Activated T-cell treated with anti-CD3 and anti-CD28 coated beads, Interleukin-2, amount 50 U/mL, for 48 hours (primary cell): ENCODE data around the gene OVOL1.

Source experiments
- DNase-seq, 2 experiments: peaks; one replicate each; pipeline ENCODE4 v3.0.0-alpha.2; 2020

OVOL1 gene

GRCh38 chr11:65778431-65778900 lies 8.4 kb upstream of the OVOL1 start:
- DNase-seq, result peak in 1 of 2 experiments; percentile 14

DNA sequence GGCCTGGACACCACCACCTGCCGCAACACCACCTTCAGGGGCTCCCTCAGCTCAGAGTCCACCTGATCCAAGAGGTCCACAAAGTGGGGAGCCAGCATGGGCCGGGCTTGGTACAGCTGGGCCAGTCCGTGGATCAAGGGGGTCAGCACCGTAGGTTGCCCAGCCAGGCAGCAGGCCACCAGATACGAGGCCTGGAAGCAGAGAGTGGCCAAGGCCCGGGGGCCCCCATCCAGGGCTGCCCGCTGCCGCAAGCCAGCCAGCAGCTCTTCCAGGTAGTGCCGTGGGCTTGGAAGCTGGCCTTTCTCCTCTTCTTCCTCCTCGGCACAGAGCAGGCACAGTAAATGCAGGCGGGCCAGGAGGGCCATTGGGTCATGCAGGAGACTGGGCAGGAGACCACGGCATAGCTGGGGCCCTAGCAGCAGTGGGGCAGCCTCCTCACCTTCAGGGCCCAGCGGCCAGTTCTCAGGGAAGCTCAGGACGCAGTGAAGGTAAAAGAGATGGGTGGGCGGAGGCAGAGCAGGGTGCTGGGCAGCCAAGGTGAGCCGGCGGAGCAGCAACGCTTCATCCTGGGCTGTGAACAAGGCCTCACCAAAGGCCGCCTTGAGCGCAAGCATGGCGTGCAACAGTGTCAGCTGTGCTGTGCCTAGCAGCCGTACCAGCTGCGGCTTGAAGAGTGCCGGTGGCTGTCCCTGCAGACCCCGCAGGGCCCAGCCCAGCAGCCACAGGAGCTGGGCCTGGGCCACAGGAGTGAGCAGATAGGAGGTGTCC lies 7.8 kb upstream of the OVOL1 start:
- peak in 1 of 2 experiments; percentile 17 for DNase-seq

- DNase-seq, result no peak
Observed at GRCh38 chr11:65779669-65779918, 7.3 kb upstream of the OVOL1 start.

DNA sequence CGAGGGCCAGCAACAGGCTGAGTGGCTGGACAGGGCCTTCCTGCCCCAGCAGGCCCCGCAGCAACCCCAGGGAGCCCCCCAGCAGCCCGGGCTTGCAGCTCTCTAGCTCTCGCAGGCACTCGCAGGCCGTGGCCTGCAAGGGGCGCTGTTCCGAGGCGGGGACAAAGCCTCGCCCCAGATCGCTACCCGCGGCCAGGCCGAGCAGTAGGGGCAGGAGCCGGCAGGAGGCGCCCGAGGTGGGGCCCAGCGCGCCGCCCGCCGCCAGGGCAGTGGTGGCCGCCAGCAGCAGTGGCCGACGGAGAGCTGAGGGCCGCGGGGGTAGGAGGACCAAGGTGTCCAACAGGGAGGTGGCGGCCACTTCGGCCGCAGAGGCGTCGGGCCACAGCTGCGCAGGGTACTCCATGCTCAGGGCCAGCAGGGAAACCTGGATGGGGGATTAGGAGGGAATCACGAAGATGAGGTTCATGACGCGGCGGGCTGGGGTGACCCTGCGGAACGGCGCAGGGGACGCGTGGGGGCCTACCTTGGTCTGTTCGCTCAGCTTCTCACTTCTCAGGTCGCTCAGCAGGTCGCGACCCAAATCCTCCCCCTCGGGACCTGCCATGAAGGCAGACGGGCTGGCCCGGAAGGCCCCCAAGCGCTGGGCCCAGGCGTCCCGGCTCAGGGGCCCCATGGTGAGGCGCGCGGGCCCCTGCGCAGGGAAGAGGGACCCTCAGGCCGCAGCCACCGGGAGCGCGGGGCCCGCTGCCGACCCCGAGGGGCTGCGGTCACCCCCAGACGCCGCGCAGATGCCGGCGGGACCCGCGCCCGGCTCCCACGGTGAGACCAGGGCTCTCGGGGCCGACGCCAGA lies 6.7 kb upstream of the OVOL1 start:
- peak; percentile 90 to 92 for DNase-seq

DNA sequence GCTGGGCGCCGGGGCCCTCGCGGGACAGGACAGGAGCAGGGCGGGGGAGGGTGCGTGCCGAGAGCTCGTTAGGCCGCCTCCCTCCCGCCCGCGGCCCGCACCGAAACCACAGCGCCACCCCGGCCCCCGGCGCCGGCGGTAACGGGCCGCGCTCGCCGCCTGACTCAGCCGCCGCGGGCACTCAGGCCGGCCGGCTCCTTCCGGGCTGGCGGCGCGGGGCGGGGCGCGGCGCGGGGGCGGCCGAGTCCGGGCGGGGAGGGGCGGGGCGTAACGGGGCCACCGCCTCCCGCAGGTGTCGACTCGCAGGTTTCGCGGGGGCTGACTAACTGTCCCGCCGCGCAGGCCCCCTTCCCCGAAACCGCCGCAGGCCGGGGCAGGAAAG lies 6.1 kb upstream of the OVOL1 start, which contains the start of gene AP5B1:
AP5B1 (minus strand) TSS at position 207 of the 382 bp plus-strand sequence. CDS start 385 bp downstream, outside the sequence.
- peak; percentile 81 to 87 for DNase-seq

GRCh38 chr11:65781152-65781961 lies 5.5 kb upstream of the OVOL1 start:
- DNase-seq, result no peak

GRCh38 chr11:65781962-65782815 lies 4.7 kb upstream of the OVOL1 start:
- DNase-seq, result no peak

GRCh38 chr11:65782816-65783228 lies 4.0 kb upstream of the OVOL1 start:
- no peak for DNase-seq

DNA sequence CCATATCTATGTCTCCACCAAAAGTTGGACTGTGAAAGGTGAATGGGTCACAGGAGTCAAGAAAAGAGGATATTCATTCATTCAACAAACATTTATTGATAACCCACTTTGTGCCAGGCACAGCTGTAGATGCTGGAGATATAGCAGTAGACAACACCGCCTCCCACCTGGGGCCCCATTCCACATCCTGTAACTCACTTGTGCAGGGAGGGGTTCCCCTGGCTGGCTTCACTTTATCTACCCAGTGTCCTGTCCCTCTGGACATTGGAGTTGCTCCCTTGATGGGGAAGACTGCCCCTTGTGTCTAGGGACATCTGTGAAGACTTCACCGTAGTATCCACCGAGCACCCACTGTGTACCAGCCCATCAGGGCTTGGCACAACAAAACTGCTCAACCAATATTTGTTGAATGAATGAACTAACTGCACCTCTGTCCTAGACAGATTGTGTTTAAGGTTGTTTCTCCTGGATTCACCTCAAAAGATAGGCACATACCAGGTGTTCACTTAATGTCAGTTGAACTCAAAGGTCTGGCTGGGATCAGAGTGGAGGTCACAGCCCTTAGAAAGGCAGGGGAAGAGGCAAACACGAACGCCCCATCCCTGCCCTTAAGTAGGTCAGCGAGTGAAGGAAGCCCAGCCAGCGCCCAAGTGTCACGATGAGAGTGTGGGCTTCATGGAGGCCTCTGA lies 1.4 kb upstream of the OVOL1 start:
- DNase-seq, result no peak

GRCh38 chr11:65786008-65786785 lies 666 bp upstream of the OVOL1 start:
- DNase-seq, result peak in 1 of 2 experiments; percentile 43

DNA sequence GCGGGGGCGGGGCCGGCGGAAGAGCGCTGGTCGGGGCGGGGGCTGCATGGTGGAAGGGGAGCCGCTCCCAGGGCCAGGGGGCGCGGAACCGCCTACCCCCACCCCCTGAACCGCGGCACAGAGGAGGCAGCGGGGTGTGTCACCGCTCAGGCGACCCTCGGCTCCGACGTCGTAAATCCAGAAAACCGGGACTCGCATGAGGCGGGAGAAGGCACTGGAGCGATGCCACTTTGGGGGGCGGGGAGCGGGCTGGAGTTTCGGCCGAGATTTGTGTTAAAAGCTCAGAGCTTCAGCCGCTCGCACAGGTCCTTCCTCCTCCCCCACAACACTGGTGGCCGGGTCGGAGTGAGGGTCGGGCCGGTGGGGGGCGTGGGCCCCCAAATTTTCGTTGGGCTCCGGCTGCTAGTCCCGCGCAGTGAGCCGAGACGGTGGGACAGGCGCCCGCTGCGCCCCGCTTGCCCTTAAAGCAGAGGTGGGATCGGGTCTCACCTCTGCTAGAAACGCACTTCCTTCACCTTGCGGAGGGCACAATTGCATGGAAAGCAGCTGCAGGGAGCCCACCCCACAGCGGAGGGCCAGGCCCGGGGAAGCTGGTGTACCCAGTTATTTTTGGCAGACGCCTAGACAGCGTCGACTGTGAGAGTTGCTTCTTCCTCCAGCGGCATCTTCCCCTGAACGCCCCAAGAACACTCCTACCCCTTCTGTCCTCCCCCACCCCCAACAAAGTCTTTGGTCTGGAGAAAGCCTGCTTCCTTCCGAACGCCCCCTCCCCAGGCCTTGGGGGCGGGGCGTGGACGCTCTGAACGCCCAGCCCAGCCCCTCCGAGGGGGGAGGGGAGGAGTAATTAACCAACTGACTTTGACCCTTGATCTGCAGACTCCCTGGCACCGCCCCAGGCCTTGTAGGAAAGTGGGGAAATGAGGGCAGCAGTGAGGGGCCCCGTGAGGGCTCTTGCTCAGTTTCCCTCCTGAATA lies 1.1 kb downstream of the OVOL1 start:
- DNase-seq, result no peak

DNA sequence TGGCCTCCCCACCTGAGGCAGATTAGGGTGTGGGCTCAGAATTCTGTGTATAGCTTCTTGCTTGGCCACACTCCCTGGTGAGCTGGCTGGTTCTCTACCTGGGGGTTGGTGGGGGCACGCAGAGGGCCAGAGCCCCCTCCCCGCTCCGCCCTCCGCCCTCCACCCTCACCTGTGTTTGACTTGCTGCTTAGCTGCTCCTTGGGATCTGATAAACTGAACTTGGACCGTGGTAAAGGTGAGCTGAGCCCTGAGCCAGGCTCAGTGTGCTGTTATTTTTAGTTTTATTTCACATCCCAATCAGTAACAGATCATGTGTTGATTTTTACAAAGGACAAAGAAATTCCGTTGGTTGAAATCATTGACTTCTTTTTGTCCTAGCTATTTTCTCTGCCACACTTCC lies 2.0 kb downstream of the OVOL1 start:
- no peak for DNase-seq

DNA sequence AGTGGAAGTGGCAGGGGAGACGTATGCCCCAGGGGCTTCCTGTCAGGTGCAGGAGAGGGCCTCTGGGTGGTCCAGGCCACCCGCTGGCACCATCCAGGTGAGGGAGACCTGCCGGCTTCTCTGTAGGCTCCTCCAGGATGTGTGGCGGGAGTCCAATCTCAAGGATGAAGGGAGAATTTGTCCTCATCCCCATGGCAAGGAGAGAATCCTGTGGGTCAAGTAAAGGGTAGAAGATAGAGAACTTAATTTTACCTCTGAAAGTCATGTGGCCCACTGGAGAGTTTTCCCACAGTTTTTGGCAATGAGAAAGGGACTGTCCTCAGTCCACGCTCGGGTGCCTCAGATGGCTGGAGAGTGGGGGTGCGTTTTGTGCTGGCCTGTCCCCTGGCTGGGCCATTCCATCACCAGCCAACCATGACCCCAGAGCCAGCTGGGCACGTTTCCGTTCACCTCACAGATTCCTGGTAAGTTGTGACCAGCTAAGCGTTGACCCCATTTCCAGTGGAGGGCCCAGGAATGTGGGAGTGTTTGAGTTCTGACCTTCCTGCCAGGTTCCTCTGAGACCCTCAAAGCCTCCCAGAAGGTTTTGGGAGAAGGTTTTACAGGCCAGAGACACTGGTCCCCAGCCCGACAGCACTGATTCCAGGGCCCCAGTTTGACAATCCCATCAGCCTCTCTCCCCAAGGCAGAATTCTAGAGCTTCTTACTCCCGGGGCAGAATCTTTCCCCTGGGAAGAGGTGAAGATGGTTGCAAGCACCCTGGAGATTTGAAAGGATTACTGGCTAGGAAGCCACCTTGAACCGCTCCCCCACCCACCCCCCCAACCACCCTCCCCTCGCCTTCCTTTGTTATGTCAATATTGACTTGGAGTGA lies 2.6 kb downstream of the OVOL1 start:
- DNase-seq, result no peak

DNA sequence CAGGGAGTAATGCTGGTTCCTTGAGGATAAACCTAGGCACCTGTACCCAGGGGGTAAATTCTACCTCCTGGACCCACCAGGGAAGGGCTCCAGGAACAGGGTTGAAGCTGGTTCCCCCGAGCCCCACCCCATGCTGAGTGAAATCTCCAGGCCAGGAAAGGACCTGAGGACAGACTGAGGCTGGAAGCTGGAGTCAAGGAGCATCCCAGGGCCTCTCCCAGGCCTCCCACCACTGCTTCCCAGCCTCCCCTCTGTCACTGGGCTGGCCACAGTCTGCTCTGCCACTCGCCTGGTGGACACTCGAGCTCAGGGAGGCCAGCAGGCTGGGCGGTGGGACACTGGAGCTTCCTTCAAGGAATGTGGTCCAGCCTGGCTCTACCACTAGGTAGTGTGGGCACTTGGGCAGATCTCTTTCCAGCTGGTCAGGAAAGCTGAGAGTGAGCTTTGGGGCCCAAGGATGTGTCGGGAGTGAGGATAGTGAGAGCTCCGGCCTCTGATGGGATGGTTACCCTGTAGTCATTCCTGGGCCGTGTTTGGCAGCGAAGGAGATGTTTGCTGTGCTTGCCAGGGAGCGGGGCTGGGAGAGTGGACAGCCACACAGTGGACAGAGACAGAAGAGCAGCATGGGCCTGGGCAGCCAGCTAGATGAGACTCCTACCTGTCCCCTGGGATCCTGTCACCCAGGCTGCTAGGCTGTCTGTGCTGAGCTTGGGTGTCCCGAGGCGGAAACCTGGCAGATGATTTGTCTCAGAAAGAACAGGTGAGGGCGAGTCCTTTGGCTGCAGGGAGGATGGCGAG lies 3.4 kb downstream of the OVOL1 start:
- no peak for DNase-seq

DNA sequence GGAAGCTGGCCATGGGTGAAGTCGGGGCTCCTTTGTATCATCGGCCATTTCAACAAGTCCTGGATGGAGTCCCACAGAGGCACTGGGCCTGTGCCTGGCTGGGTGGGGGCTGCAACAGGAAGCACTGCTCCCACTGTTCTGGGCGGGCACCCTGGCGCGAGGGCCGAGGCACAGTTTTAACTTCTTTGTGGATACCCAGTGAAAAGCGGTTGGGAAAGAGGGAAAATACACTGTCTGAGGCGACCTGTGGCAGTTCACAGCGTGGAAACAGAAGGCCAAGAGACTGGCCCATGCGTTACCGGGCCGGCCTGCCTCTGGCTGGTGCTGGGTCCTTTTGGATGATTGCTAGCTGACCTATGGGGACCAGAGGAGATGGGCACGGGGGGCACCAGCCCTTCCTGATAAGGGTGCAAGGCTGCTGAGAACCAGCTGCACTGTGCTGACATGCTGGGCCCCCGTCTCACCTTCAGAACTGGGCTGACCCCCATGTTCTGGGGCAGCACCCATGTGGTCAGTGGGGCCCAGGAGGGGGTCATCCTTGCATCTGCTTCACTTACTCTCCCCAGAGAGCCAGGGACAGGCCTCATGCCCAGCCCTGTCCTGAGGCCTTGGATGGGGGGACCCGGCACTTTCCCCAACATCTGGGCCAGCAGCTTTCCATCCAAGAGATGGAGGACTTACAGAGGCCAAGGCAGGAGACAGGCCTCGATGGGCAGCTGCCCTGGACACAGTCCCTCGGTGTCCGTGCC lies 4.2 kb downstream of the OVOL1 start:
- DNase-seq, result no peak

GRCh38 chr11:65791719-65792213 lies 4.9 kb downstream of the OVOL1 start:
- DNase-seq, result peak; percentile 86 to 87

DNA sequence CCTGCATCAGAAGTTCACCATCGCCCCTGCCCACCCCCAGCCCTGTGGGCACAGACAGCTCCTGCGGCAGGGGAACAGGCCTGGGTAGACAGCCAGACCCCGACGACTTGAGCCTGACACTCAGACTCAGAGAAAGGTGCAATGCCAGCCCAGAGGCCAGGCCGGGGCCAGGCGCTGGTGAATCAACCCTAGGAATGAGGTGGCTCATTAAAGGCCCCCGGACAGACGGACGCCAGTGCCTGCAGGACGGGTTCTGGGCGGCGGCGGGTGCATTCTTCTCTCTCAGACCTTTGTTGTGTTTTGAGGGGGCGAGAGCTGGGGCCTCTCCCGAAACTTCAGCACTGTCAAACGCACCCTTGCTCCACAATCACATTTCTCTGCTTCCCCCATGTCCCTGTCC lies 5.6 kb downstream of the OVOL1 start:
- DNase-seq, result no peak
